Right lobe of liver (tissue), 4 donors: Measurements from ENCODE around the gene DDX28.

Experiments used
- CTCF ChIP-seq, 4 donors: fragments of 200-600 bp in 3 of 4; fragments of 450-650 bp in 1 of 4; IDR thresholded peaks; one replicate each; pipeline versions ENCODE4 v1.5.1 to v1.8.0; 2016 to 2022; ENCODE audit warnings: antibody characterized with exemption in 4 of 4, mild to moderate bottlenecking in 2 of 4
- POLR2A ChIP-seq: fragments of 450-650 bp; IDR thresholded peaks from one replicate; pipeline ENCODE4 v1.6.1; 2017; ENCODE audit warnings: antibody characterized with exemption, mild to moderate bottlenecking
- donor health status: DM: no; HTN: no; CAD: no.
- donor health status: DM: no; HTN: no; CAD: no.
- donor health status: DM: no; HTN: yes; CAD: no.

DNA sequence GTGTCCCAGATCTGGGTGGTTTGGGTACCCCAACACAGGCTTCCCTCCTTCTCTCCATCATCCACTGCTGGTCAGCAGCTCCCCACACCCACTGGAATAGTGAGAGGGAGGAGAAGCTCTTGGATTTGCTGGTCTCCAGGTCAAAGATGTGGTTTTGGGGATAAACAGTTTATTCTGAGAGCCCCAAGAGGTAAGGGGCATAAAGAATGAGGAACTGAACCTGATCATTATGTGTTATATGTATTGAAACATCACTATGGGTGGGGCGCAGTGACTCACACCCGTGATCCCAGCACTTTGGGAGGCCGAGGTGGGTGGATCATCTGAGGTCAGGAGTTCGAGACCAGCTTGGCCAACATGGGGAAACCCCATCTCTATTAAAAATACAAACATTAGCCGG lies 27.6 kb downstream of the DDX28 start:
- TF ChIP-seq POLR2A (no peak), CTCF (IDR thresholded peaks at IDR 0.05) (no peak)
